ENCODE measurements around the gene IGSF8. TPM values are rescaled to one million over a fixed set of nuclear protein-coding genes. Genes with fewer than 3 reads are reported as not detected.

IGSF8 gene
- total and polyA plus RNA-seq, 2 experiments from 2014 or later, result 29.1 to 32.2 TPM

GRCh38 chr1:160125746-160126145 is 27.3 kb upstream of the IGSF8 start:
- no peaks in the 10 kb centered on the region for H3K9me3 ChIP-seq (ENCODE audit: low read depth)
- TF ChIP-seq, protein P1, sequence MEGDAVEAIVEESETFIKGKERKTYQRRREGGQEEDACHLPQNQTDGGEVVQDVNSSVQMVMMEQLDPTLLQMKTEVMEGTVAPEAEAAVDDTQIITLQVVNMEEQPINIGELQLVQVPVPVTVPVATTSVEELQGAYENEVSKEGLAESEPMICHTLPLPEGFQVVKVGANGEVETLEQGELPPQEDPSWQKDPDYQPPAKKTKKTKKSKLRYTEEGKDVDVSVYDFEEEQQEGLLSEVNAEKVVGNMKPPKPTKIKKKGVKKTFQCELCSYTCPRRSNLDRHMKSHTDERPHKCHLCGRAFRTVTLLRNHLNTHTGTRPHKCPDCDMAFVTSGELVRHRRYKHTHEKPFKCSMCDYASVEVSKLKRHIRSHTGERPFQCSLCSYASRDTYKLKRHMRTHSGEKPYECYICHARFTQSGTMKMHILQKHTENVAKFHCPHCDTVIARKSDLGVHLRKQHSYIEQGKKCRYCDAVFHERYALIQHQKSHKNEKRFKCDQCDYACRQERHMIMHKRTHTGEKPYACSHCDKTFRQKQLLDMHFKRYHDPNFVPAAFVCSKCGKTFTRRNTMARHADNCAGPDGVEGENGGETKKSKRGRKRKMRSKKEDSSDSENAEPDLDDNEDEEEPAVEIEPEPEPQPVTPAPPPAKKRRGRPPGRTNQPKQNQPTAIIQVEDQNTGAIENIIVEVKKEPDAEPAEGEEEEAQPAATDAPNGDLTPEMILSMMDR (IDR thresholded peaks at IDR 0.05; ENCODE audit: low read depth, low read length), result no peak
- H3K27me3 ChIP-seq, result no peaks in the 10 kb centered on the region
- peaks cover 1% of the 10 kb centered on the region for H3K36me3 ChIP-seq
- no peaks in the 10 kb centered on the region for H3K4me1 ChIP-seq (ENCODE audit: low read depth)
- H3K4me3 ChIP-seq, result no peak overlapping the region
- no peak overlapping the region for H3K27ac ChIP-seq
- DNase-seq (ENCODE audit: low read depth in 1 of 2, low spot score in 1 of 2), result peak in 1 of 2 donors; percentile 25

DNA sequence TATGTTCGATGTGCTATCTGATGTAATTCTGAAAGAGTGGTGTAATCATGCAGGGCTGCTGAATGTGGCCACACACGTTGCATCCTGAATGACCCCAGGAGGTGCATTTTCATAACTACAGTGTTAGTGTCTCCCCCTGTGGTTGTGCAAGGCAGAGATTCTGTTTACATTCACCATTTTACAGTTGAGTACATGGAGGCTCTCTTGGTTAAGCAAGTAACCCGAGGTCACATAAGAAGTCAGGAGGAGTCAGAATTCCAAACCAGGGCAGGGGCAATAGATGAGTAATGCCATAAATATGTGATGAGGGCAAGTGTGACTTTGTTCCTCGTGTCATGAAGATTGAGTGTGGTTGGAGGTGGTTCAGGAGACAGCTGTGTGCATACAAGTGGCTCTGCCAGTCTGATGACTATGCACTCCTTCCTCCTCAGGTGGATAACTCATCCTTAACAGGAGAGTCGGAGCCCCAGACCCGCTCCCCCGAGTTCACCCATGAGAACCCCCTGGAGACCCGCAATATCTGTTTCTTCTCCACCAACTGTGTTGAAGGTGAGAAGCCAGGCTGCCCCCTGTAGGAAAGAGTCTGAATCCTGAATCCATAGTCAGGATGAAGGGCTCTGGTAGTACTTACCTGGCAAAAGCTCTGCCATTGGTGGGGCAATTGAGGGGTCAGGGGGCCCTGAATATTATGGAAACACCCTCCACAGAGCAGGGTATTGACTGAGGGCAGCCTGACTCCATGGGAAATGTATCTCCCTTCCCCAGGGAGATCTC is 26.5 kb upstream of the IGSF8 start:
- no peak overlapping the region for H3K4me3 ChIP-seq
- DNase-seq (ENCODE audit: low read depth in 1 of 2, low spot score in 1 of 2), result peak in 1 of 2 donors; percentile 54
- no peak overlapping the region for H3K27ac ChIP-seq
- H3K36me3 ChIP-seq, result no peaks in the 10 kb centered on the region
- TF ChIP-seq, protein P1 (IDR thresholded peaks at IDR 0.05; ENCODE audit: low read depth, low read length), result no peak
- no peaks in the 10 kb centered on the region for H3K27me3 ChIP-seq
- no peaks in the 10 kb centered on the region for H3K4me1 ChIP-seq (ENCODE audit: low read depth)
- H3K9me3 ChIP-seq (ENCODE audit: low read depth), result no peaks in the 10 kb centered on the region

DNA sequence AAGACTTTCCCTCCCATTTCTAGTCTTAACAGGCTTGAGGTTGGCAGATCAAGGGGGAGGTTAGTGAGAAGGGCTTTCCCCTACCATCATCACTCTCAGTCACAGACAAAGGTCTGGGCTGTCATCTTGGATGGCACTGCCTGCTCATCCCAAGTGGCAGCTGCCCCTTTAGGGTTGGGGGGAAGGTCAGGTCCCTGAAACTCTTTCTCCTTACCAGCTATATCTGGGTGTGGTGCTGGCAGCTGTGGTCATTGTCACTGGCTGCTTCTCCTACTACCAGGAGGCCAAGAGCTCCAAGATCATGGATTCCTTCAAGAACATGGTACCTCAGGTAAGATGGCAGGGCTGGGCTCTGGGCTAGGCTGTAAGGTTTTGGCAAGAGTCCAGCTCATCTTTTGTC is 25.3 kb upstream of the IGSF8 start:
- TF ChIP-seq, protein P1 (IDR thresholded peaks at IDR 0.05; ENCODE audit: low read depth, low read length), result no peak
- H3K4me3 ChIP-seq, result no peak overlapping the region
- no peaks in the 10 kb centered on the region for H3K36me3 ChIP-seq
- H3K27me3 ChIP-seq, result no peaks in the 10 kb centered on the region
- no peak for DNase-seq (ENCODE audit: low read depth in 1 of 2, low spot score in 1 of 2)
- H3K27ac ChIP-seq, result no peak overlapping the region
- H3K4me1 ChIP-seq (ENCODE audit: low read depth), result peaks cover 2% of the 10 kb centered on the region
- no peaks in the 10 kb centered on the region for H3K9me3 ChIP-seq (ENCODE audit: low read depth)

GRCh38 chr1:160122978-160123495 is 24.6 kb upstream of the IGSF8 start:
- no peaks in the 10 kb centered on the region for H3K36me3 ChIP-seq
- H3K27ac ChIP-seq, result no peak overlapping the region
- H3K4me1 ChIP-seq (ENCODE audit: low read depth), result peaks cover 9% of the 10 kb centered on the region
- TF ChIP-seq, protein P1 (IDR thresholded peaks at IDR 0.05; ENCODE audit: low read depth, low read length), result no peak
- H3K9me3 ChIP-seq (ENCODE audit: low read depth), result no peaks in the 10 kb centered on the region
- no peak overlapping the region for H3K4me3 ChIP-seq
- no peaks in the 10 kb centered on the region for H3K27me3 ChIP-seq
- DNase-seq (ENCODE audit: low read depth in 1 of 2, low spot score in 1 of 2), result no peak

- no peaks in the 10 kb centered on the region for H3K36me3 ChIP-seq
- no peak overlapping the region for H3K4me3 ChIP-seq
- no peak overlapping the region for H3K27ac ChIP-seq
- H3K27me3 ChIP-seq, result no peaks in the 10 kb centered on the region
- TF ChIP-seq, protein P1 (IDR thresholded peaks at IDR 0.05; ENCODE audit: low read depth, low read length), result no peak
- peaks cover 25% of the 10 kb centered on the region for H3K4me1 ChIP-seq (ENCODE audit: low read depth)
- no peaks in the 10 kb centered on the region for H3K9me3 ChIP-seq (ENCODE audit: low read depth)
- no peak for DNase-seq (ENCODE audit: low read depth in 1 of 2, low spot score in 1 of 2)
These were observed 23.0 kb upstream of the IGSF8 start for GRCh38 chr1:160121388-160121787.
